DLD1 (cell line): Measurements from ENCODE around the gene COMT.

Source experiments
- in situ Hi-C: cut with HindIII; loops from 2 replicates; pipeline ENCODE4 v1.10.0; 2017; ENCODE audit warnings: low sequenced_read_pairs

Gene COMT

GRCh38 chr22:19991645-19992451, 50.3 kb downstream of the COMT start:
- in situ Hi-C loops, result no loop called here

- in situ Hi-C loops, result no loop called here
Observed at GRCh38 chr22:19992481-19992911, 50.9 kb downstream of the COMT start.

- in situ Hi-C loops, result no loop called here
Observed at GRCh38 chr22:19992921-19993355, 51.4 kb downstream of the COMT start.

GRCh38 chr22:19993926-19994325, 52.4 kb downstream of the COMT start:
- in situ Hi-C loops, result no loop called here

GRCh38 chr22:19994851-19995610, 53.5 kb downstream of the COMT start:
- in situ Hi-C loops, result no loop called here

- in situ Hi-C loops, result no loop called here
Observed at GRCh38 chr22:19995611-19996339, 54.2 kb downstream of the COMT start.

GRCh38 chr22:19996694-19997384, 55.3 kb downstream of the COMT start:
- in situ Hi-C loops, result no loop called here

- in situ Hi-C loops, result no loop called here
Observed at GRCh38 chr22:19997561-19998231, 56.1 kb downstream of the COMT start.

GRCh38 chr22:19998232-19998951, 56.8 kb downstream of the COMT start:
- in situ Hi-C loops, result no loop called here

- in situ Hi-C loops, result no loop called here
Observed at GRCh38 chr22:19998991-19999820, 57.6 kb downstream of the COMT start.

GRCh38 chr22:20000246-20001081, 58.9 kb downstream of the COMT start:
- in situ Hi-C loops, result no loop called here

GRCh38 chr22:20001082-20001638, 59.6 kb downstream of the COMT start:
- in situ Hi-C loops, result no loop called here

- in situ Hi-C loops, result no loop called here
Observed at GRCh38 chr22:20002128-20002527, 60.6 kb downstream of the COMT start.

GRCh38 chr22:20002636-20003035, 61.1 kb downstream of the COMT start:
- in situ Hi-C loops, result no loop called here

- in situ Hi-C loops, result no loop called here
Observed at GRCh38 chr22:20003304-20003703, 61.7 kb downstream of the COMT start.

- in situ Hi-C loops, result no loop called here
Observed at GRCh38 chr22:20004464-20004863, 62.9 kb downstream of the COMT start.

- in situ Hi-C loops, result no loop called here
Observed at GRCh38 chr22:20008221-20008995, 66.8 kb downstream of the COMT start.
